Coronary artery (tissue), 2 donors: ENCODE results near the gene METTL9.
"Not testable (repeated sequence)": the region's sequence is repeated elsewhere in the genome, so short reads cannot be mapped to it uniquely, and the experiment has no call there.

Experiments
- DNase-seq: peaks from one replicate; pipeline ENCODE4 v3.0.0-alpha.2; 2017; ENCODE audit warnings: low spot score
- H3K27ac ChIP-seq, 2 donors: fragments of 200-600 bp; sonication (generic); one replicate each; pipeline ENCODE4 v1.5.1; 2016 to 2019
- H3K4me3 ChIP-seq: fragments of 200-600 bp; sonication (generic); 2 replicates; pipeline ENCODE4 v1.5.1; 2016; ENCODE audit warnings: mild to moderate bottlenecking, moderate library complexity
- TF ChIP-seq, protein P1 (sequence below): fragments of 200-600 bp; sonication (generic); IDR thresholded peaks from one replicate; pipeline ENCODE4 v1.5.1; 2019; ENCODE audit warnings: antibody characterized with exemption

The METTL9 gene

DNA sequence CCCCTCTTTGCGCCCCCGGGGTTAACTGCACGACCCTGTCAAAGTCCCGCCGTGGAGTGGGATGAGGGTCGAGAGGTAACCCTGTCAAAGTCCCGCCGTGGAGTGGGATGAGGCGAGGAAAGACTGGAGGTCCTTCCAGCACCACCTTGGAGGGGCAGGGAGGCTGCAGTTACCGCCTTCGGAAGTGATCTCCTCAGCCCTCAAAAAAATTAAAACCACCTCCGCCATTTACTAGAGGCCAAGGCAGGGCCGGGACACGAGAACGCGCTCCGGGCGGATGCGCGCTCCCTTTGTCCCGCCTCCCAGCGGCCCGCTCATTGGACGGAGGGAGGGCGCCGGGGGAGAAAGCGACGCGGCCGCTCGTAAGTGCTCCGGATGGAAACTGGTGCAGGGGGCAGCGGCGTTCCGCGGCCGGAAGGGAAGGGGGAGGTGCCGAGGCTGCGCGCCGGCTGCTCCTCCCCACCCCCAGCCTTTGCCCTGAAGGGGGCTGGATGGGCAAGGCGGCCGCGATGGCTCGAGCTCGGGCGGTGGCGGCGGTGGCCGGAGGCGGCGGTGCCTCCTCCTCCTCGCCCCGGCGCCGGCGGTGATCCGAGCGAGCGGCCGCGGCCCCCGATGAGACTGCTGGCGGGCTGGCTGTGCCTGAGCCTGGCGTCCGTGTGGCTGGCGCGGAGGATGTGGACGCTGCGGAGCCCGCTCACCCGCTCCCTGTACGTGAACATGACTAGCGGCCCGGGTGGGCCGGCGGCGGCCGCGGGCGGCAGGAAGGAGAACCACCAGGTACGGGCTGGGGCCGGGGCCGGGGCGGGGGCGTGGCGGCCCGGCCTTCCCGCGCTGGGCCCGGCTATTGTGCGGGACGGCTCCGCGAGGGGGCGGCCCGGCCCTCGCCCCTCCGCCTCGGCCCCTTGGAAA, at the start of gene METTL9:
METTL9 (plus strand) TSS at position 456 of the 909 bp plus-strand sequence; CDS start at position 613, 157 bp downstream.
- H3K27ac ChIP-seq: peak within 1 kb of the TSS; percentile 88 to 96
- DNase-seq: peak; percentile 96
- TF ChIP-seq, protein P1, sequence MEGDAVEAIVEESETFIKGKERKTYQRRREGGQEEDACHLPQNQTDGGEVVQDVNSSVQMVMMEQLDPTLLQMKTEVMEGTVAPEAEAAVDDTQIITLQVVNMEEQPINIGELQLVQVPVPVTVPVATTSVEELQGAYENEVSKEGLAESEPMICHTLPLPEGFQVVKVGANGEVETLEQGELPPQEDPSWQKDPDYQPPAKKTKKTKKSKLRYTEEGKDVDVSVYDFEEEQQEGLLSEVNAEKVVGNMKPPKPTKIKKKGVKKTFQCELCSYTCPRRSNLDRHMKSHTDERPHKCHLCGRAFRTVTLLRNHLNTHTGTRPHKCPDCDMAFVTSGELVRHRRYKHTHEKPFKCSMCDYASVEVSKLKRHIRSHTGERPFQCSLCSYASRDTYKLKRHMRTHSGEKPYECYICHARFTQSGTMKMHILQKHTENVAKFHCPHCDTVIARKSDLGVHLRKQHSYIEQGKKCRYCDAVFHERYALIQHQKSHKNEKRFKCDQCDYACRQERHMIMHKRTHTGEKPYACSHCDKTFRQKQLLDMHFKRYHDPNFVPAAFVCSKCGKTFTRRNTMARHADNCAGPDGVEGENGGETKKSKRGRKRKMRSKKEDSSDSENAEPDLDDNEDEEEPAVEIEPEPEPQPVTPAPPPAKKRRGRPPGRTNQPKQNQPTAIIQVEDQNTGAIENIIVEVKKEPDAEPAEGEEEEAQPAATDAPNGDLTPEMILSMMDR: no peak
- peak within 1 kb of the TSS; percentile 92 for H3K4me3 ChIP-seq

DNA sequence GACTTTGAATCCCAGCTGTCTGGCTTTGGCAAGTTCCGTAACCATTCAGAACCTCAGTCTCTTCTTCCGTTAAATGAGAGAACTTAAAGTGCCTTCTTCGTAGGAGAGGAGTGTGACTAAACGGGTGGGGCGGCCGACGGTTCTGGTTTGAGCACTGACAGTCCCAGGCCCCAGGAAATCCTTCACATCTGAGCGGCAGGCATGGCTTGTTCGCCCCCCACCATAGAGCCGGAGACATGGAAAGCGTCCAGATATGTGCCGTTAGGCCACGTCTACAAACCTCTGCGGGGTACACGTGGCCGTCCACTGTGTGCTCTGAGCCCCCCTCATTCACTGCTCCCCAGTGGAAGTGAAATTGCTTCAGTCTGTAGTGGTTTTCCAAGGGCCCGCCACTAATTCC, 49.4 kb upstream of the METTL9 start:
- DNase-seq, H3K27ac ChIP-seq, H3K4me3 ChIP-seq: not testable (repeated sequence)

DNA sequence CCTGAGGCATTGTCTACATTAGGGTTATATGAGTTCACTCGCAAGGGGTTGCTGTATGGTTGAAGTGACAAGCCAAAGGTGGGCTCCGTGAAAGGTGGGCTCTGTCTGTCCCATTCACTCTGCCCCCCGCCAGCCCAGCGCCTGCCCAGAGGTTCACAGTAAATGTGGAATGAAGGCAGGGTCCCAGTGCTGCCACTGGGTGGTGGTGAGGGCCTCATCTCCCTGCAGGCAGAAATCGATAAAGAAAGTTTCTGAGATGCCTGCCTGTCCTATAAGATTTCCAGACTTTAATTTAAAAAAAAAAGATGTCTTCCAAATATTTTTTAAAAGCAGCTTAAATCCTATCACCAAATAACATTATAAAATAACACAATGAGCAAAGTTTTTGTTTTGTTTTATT, 48.9 kb upstream of the METTL9 start:
- H3K4me3 ChIP-seq, H3K27ac ChIP-seq, DNase-seq: not testable (repeated sequence)

DNA sequence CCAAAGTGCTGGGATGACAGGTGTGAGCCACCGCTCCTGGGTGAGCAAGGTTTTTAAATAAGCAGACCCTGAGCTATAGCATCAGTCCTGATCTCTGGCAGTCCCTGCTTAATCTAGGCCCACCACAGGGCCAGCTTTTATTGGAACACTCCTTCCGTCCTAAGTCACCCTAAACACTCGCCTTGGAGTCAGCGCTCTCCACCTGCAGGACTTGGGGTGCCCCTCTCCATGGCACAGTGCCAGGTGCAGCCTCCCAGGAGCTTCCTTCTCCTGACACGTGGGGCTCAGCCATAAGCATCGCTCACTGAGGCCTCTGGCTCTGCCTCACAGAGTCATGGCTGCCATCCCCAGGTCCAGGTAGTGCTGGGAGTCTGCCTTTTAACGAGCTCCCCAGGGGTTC, 48.3 kb upstream of the METTL9 start:
- DNase-seq, H3K27ac ChIP-seq, H3K4me3 ChIP-seq: not testable (repeated sequence)

DNA sequence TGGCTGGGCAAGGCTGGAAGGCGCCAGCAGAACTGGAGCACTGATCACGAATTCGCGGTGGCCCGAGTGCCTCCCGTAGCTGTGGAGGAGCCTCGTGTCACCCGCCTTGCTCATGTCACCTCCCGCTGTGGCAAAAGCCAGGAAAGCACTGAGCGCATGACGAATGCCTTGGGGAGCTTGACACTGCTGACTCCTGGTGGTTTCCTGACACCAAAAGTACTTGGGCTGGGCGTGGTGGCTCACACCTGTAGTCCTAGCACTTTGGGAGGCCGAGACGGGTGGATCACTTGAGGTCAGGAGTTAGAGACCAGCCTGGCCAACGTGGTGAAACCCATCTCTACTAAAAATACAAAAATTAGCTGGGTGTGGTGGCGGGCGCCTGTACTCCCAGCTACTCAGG, 47.8 kb upstream of the METTL9 start:
- not testable (repeated sequence) for H3K4me3 ChIP-seq, DNase-seq

DNA sequence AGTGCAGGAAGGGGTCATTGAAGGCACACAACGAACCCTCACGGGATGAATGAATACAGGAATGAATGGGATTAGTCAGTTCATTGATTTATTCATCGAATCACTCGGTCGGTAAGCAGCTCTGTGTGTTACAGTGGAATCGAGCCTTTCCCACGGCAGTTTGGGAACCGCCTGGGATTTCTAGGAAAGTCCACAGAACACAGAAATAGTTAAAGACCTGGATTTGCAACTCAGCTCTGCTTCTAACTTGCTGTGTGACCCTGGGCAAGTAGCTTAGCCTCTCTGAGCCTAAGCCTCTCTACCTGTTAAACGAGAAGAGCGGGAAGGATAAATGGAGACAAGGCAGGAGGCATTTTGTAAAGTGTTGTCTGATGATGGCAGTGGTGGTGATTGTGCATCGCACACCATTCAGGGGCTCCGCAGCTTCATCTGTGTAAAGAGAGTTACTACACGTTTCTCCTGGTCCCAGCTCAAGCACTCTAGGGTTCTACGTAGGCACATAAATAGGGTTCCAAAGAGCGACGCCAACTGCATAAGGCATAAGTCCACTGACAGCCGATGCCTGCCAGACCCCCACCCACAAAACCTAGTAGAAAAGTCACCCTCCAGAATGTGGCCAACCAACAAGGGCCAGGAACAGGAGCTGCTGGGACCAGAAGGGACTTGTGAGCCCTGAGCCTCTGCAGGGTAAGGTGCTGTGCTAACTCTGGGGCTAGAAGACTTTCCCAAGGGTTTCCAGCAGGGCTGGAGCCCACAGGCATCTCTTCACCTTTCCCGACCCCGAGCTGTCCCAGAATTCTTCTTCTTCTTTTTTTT, 45.7 kb upstream of the METTL9 start:
- H3K27ac ChIP-seq, DNase-seq: not testable (repeated sequence)

More for the DNA sequence above, 47.8 kb upstream of the METTL9 start:
- H3K27ac ChIP-seq: not testable (repeated sequence)

DNA sequence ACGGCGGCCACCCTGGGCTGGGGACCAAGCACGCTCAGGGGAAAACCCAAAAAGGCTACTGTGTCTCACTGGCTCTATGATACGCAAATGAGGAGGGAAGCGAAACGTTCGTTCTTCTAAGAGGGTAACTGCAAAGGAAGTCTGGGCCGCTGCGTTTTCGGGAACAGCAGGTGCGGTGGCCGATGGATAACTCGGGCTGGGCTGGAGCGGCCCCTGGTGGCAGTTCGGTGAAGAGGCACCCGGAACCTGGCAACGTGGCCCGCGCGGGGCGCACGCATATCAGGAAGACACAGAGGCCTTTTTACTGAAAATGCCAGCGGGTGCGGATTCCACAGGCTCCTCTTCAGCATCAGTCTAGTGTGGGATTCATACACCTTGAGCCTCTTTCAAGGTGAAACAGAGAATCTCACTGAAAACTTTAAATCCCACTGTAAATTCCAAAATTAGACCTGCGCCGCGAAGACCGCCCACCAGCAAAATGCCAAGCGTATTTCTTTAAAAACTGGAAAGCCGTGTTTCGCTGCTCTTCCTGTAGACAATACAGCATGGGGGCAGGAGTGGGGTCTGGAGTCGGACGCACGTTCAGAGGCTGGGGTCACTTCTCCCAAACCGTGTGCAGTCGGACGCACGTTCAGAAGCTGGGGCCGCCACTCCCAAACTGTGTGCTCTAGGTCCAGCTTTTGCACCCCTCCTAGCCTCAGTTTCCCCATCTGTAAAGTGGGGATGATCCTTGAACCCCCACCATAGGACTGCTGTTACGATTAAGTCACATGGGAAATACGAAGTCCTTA, 44.4 kb upstream of the METTL9 start:
- DNase-seq: peak; percentile 94

More for the DNA sequence above, 45.7 kb upstream of the METTL9 start:
- not testable (repeated sequence) for H3K4me3 ChIP-seq

DNA sequence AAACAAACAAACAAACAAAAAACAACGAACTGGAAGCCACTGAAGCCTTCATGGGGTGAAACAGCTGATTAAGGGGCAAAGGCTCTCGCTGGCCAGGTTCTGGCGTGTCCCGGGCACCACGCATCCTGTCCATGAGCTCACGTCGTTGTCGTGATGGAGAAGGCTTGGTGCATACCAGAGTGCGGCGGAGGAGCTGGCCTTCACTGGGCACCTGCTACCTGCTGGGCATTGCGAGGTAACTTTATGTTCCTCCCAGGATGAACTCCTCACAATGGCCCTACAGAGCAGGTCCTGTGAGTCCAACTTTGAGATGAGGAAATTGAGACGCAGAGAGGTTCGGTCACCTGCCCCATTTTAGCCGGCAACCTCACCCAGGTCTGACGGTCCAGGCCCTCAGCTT, 43.8 kb upstream of the METTL9 start:
- not testable (repeated sequence) for H3K27ac ChIP-seq, DNase-seq, H3K4me3 ChIP-seq

More for the DNA sequence above, 44.4 kb upstream of the METTL9 start:
- Histone ChIP-seq H3K27ac (no peak overlapping the region), H3K4me3 (peak overlapping the region; percentile 43)
- TF ChIP-seq, protein P1: peak; percentile 95

DNA sequence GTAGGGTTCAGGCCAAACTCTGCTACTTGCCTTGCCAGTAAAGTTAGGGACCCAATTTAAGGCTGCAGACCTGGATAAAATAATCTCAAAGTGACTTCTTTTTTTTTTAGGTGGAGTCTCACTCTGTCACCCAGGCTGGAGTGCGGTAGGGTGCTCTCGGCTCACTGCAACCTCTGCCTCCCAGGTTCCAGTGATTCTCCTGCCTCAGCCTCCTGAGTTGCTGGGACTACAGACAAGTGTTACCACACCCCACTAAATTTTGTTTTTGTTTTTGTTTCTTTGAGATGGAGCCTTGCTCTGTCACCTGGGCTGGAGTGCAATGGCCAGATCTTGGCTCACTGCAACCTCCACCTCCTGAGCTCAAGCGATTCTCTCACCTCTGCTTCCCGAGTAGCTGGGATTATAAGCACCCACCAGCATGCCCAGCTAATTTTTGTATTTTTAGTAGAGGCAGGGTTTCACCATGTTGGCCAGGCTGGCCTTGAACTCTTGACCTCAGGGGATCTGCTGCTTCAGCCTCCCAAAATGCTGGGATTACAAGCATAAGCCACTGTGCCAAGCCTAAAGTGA, 43.3 kb upstream of the METTL9 start:
- not testable (repeated sequence) for DNase-seq
- peak overlapping the region in 1 of 2 donors; percentile 29 for H3K27ac ChIP-seq

DNA sequence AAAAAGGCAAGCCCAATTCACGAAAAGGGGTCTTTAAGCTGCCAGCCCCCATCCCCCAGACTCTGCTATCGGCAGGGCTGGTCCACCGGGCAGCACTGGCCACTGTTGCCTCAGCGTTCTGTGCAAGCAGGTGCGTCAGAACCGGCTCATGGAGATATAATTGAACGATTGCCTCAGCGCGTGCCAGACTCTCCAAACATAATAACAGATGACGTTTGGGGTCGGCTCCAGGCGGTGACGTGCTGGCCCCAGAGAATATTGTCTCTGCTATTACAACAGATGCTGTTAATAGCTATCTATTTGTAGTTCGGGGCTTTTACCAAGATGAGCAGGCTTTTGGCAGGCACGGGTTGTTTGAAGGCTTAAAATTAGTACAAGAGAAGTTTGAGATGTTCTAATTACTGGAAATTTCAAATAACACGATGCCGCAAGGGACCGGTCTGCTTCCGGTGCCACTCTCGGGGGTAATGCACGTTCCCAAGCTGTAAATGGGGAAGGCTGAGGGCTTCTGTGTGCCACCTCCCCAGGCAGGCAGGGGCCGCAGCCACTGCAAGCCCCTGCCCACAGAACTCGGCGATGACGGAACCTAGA, 42.6 kb upstream of the METTL9 start:
- peak overlapping the region in 1 of 2 donors; percentile 65 for H3K27ac ChIP-seq
- peak; percentile 92 for DNase-seq
- peak overlapping the region; percentile 27 for H3K4me3 ChIP-seq

More for the DNA sequence above, 43.3 kb upstream of the METTL9 start:
- H3K4me3 ChIP-seq: not testable (repeated sequence)
